ENCODE measurements around the gene SAMD1. TPM values are rescaled to one million over a fixed set of nuclear protein-coding genes. Genes with fewer than 3 reads are reported as not detected.
A peak's percentile ranks its signal among the peaks of the same experiment; 100 is the strongest.

Gene SAMD1
- total RNA-seq, 2 experiments from 2014 or later: 29.4 to 30.1 TPM

DNA sequence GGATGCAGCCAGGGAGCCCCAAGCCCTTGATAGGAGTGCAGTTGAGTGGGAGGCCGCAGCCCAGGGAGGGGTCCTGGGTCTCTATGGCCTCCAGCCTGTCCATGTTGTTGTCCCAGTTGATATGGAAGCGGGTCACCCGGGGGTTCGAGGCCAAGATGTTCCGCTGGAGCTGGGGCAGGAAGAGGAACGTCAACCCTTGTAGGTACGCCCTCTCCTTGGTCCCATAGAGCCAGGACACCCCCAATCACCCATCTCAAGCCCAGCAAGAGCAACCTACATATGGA lies 29.9 kb upstream of the SAMD1 start:
- CTCF ChIA-PET: no interaction called here
- Mint-ChIP-seq H3K9me3 (no peaks in the 10 kb centered on the region), H3K27me3 (no peaks in the 10 kb centered on the region), H3K4me3 (no peak overlapping the region), H3K36me3 (ENCODE audit: low read depth) (peaks cover 13% of the 10 kb centered on the region), H3K27ac (no peak overlapping the region), H3K4me1 (ENCODE audit: low read depth) (peaks cover 31% of the 10 kb centered on the region)
- no peaks in the 10 kb centered on the region for H3K36me3 ChIP-seq (ENCODE audit: insufficient read depth, low read length)
- no peaks in the 10 kb centered on the region for H3K9me3 ChIP-seq (ENCODE audit: control insufficient read depth in 1 of 2, insufficient read depth in 1 of 2, low read length in 2 of 2)
- ATAC-seq (ENCODE audit: poor library complexity) (no peak), DNase-seq (no peak)
- no peaks in the 10 kb centered on the region for H3K27me3 ChIP-seq (ENCODE audit: control insufficient read depth in 1 of 2, insufficient read depth in 2 of 2, low read length in 2 of 2)
- intact Hi-C loops (cut with DNase I, micrococcal nuclease): no loop called here
- POLR2A ChIA-PET: no interaction called here
- TF ChIP-seq, protein P1, sequence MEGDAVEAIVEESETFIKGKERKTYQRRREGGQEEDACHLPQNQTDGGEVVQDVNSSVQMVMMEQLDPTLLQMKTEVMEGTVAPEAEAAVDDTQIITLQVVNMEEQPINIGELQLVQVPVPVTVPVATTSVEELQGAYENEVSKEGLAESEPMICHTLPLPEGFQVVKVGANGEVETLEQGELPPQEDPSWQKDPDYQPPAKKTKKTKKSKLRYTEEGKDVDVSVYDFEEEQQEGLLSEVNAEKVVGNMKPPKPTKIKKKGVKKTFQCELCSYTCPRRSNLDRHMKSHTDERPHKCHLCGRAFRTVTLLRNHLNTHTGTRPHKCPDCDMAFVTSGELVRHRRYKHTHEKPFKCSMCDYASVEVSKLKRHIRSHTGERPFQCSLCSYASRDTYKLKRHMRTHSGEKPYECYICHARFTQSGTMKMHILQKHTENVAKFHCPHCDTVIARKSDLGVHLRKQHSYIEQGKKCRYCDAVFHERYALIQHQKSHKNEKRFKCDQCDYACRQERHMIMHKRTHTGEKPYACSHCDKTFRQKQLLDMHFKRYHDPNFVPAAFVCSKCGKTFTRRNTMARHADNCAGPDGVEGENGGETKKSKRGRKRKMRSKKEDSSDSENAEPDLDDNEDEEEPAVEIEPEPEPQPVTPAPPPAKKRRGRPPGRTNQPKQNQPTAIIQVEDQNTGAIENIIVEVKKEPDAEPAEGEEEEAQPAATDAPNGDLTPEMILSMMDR (IDR thresholded peaks at IDR 0.05): no peak
- H3K4me1 ChIP-seq (ENCODE audit: insufficient read depth, low read length): peaks cover 32% of the 10 kb centered on the region
- H3K4me3 ChIP-seq (ENCODE audit: low read length): no peak overlapping the region
- no peak overlapping the region for H3K27ac ChIP-seq (ENCODE audit: low read depth in 1 of 2, low read length in 2 of 2)

- peak overlapping the region; percentile 63 for H3K4me3 Mint-ChIP-seq
- no peaks in the 10 kb centered on the region for H3K9me3 Mint-ChIP-seq
- peak overlapping the region; percentile 69 for H3K27ac Mint-ChIP-seq
- H3K36me3 ChIP-seq (ENCODE audit: insufficient read depth, low read length): no peaks in the 10 kb centered on the region
- TF ChIP-seq, protein P1 (IDR thresholded peaks at IDR 0.05): no peak
- H3K4me1 Mint-ChIP-seq (ENCODE audit: low read depth): peaks cover 37% of the 10 kb centered on the region
- intact Hi-C loops (cut with DNase I, micrococcal nuclease): loop anchor here (5.0 kb wide), 2 partner anchors 38 to 48 kb away; partner anchors contain the start of gene MISP3 (in 1 of the 2)
- H3K36me3 Mint-ChIP-seq (ENCODE audit: low read depth): peaks cover 13% of the 10 kb centered on the region
- no peaks in the 10 kb centered on the region for H3K27me3 Mint-ChIP-seq
- no peak overlapping the region for H3K27ac ChIP-seq (ENCODE audit: low read depth in 1 of 2, low read length in 2 of 2)
- ATAC-seq (ENCODE audit: poor library complexity) (no peak), DNase-seq (no peak)
- CTCF ChIA-PET: no interaction called here
- H3K4me1 ChIP-seq (ENCODE audit: insufficient read depth, low read length): peaks cover 38% of the 10 kb centered on the region
- POLR2A ChIA-PET: interaction anchor here (2.7 kb wide), 1 partner anchor 17 kb away, joined by 27 read pairs; the partner anchor contains the start of gene ASF1B
- H3K27me3 ChIP-seq (ENCODE audit: control insufficient read depth in 1 of 2, insufficient read depth in 2 of 2, low read length in 2 of 2): no peaks in the 10 kb centered on the region
- H3K9me3 ChIP-seq (ENCODE audit: control insufficient read depth in 1 of 2, insufficient read depth in 1 of 2, low read length in 2 of 2): no peaks in the 10 kb centered on the region
- H3K4me3 ChIP-seq (ENCODE audit: low read length): no peak overlapping the region
These were observed 29.3 kb upstream of the SAMD1 start for GRCh38 chr19:14119644-14120496.

DNA sequence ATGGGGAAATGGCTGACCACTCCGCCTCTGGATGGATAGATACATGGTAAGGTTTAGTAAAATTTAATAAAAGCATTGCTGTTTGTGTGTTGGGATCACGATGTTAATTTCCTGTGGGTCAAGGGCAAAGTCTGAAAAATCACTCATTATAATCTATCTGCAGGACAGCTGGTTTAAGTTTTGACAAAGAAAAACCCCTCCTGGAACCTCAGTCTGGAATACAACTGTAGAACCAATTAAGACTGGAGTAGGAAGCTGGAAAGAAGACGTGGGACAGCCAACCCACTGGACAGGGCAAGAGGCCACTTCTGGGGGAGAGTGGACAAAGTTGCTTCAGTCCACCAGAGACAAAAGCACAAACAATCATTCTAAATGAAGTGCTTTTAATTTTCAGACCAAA lies 28.6 kb upstream of the SAMD1 start:
- no peaks in the 10 kb centered on the region for H3K9me3 Mint-ChIP-seq
- Histone ChIP-seq H3K36me3 (ENCODE audit: insufficient read depth, low read length) (no peaks in the 10 kb centered on the region), H3K9me3 (ENCODE audit: control insufficient read depth in 1 of 2, insufficient read depth in 1 of 2, low read length in 2 of 2) (no peaks in the 10 kb centered on the region), H3K4me3 (ENCODE audit: low read length) (no peak overlapping the region), H3K4me1 (ENCODE audit: insufficient read depth, low read length) (peaks cover 45% of the 10 kb centered on the region), H3K27ac (ENCODE audit: low read depth in 1 of 2, low read length in 2 of 2) (peak overlapping the region in 1 of 2 donors; percentile 83), H3K27me3 (ENCODE audit: control insufficient read depth in 1 of 2, insufficient read depth in 2 of 2, low read length in 2 of 2) (no peaks in the 10 kb centered on the region)
- H3K27me3 Mint-ChIP-seq: no peaks in the 10 kb centered on the region
- no peak for DNase-seq
- H3K27ac Mint-ChIP-seq: peak overlapping the region; percentile 93
- ChIA-PET POLR2A (interaction anchor here (2.3 to 2.7 kb wide), 2 partner anchors 17 to 38 kb away, joined by 14 to 27 read pairs; partner anchors contain the start of gene ASF1B), CTCF (no interaction called here)
- no peak for ATAC-seq (ENCODE audit: poor library complexity)
- H3K36me3 Mint-ChIP-seq (ENCODE audit: low read depth): peaks cover 13% of the 10 kb centered on the region
- H3K4me3 Mint-ChIP-seq: peak overlapping the region; percentile 97
- TF ChIP-seq, protein P1 (IDR thresholded peaks at IDR 0.05): no peak
- intact Hi-C loops (cut with DNase I, micrococcal nuclease): loop anchor here (5.0 kb wide), 2 partner anchors 37 to 47 kb away; partner anchors contain the start of gene MISP3 (in 1 of the 2)
- peaks cover 41% of the 10 kb centered on the region for H3K4me1 Mint-ChIP-seq (ENCODE audit: low read depth)
